Measurements from ENCODE around the gene FKBP14.

DNA sequence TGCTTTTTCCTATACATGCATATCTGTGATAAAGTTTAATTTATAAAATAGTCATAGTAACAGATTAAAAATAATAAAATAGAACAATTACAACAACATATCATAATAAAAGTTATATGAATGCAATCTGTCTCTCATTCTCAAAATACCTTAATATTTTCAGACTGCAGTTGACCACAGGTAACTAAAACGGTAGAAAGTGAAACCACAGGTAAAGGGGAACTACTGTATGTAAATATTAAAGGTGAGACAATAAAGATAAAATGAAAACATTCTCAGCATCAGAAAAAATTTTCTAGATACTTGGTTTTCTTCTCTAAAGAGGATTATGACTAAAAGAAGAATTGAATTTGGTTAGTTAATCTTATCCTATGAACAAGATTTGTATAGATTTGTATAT, 6.0 kb downstream of the FKBP14 start:
- no peak for TF ChIP-seq POLR2A (IDR thresholded peaks at IDR 0.05)
- TF ChIP-seq, protein P1, sequence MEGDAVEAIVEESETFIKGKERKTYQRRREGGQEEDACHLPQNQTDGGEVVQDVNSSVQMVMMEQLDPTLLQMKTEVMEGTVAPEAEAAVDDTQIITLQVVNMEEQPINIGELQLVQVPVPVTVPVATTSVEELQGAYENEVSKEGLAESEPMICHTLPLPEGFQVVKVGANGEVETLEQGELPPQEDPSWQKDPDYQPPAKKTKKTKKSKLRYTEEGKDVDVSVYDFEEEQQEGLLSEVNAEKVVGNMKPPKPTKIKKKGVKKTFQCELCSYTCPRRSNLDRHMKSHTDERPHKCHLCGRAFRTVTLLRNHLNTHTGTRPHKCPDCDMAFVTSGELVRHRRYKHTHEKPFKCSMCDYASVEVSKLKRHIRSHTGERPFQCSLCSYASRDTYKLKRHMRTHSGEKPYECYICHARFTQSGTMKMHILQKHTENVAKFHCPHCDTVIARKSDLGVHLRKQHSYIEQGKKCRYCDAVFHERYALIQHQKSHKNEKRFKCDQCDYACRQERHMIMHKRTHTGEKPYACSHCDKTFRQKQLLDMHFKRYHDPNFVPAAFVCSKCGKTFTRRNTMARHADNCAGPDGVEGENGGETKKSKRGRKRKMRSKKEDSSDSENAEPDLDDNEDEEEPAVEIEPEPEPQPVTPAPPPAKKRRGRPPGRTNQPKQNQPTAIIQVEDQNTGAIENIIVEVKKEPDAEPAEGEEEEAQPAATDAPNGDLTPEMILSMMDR (IDR thresholded peaks at IDR 0.05) = no peak
